Cardiac muscle cell (in vitro differentiated cells and primary cell): ENCODE measurements around the gene BFSP1. TPM values are rescaled to one million over a fixed set of nuclear protein-coding genes. Genes with fewer than 3 reads are reported as not detected.

Experiments used
- DNase-seq, 2 donors: peaks; one replicate each; pipeline versions ENCODE4 v3.0.0 to v3.0.0-alpha.2; 2010 to 2017; ENCODE audit warnings: low read depth in 1 of 2, low spot score in 1 of 2
- H3K27ac ChIP-seq: fragments of 200-600 bp; sonication (generic); 2 replicates; pipeline ENCODE4 v1.5.1; 2016
- H3K27me3 ChIP-seq: fragments of 200-600 bp; sonication (generic); 2 replicates; pipeline ENCODE4 v1.6.0; 2016; ENCODE audit warnings: control low read depth
- H3K36me3 ChIP-seq: fragments of 200-600 bp; sonication (generic); 2 replicates; pipeline ENCODE4 v1.5.1; 2016; ENCODE audit warnings: control low read depth
- H3K4me1 ChIP-seq: fragments of 200-600 bp; sonication (generic); 2 replicates; pipeline ENCODE4 v1.8.1; 2017; ENCODE audit warnings: low read depth, mild to moderate bottlenecking, mixed run types
- H3K4me3 ChIP-seq: fragments of 200-600 bp; sonication (generic); 2 replicates; pipeline ENCODE4 v1.5.1; 2016; ENCODE audit warnings: mild to moderate bottlenecking
- H3K9me3 ChIP-seq: fragments of 200-600 bp; sonication (generic); 2 replicates; pipeline ENCODE4 v1.5.1; 2017; ENCODE audit warnings: low read depth, mild to moderate bottlenecking, control low read depth
- polyA plus RNA-seq: library from polyadenylated mRNA; unstranded; fragments of >200 nt; fragmentation: Nextera tagmentation; extraction: Ambion mirVana; gene quantifications from 2 replicates; pipeline ENCODE4 v1.2.1, GENCODE V29; 2016
- total RNA-seq: library from RNA; depleted of rRNA; stranded (reverse); fragments of >200 nt; gene quantifications from 2 replicates; pipeline ENCODE4 v1.2.3, GENCODE V29; 2016
- TF ChIP-seq, protein P1 (sequence below): IDR thresholded peaks from 2 replicates; pipeline ENCODE4 v1.5.1; 2012; ENCODE audit warnings: low read depth, mild to moderate bottlenecking, low read length

BFSP1 gene
- total and polyA plus RNA-seq, 2 experiments from 2014 or later = 5.3 to 7.1 TPM

DNA sequence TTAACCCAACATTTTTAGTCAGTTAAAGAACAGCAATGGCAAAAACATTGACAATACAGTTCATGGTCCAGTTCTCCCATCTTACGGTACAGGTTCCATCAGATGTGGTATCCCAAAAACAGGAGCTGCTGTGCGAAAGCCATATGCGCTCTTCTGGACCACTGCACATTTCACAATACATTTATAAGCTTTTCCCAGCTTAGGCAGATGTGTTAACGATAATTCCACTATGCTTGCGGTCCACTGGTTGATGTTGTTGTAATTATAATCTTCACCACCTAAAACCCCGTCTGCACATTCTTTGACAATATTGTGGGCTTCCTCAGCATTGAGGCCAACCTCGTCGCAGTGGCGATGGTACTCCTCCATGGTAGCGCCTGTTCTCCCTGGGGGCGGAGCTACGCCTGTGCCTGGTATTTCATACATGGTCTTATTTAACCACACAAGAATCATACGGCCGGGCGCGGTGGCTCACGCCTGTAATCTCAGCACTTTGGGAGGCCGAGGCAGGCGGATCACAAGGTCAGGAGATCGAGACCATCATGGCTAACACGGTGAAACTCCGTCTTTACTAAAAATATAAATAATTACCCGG lies 52.0 kb downstream of the BFSP1 start:
- no peak overlapping the region for H3K27ac ChIP-seq
- H3K4me3 ChIP-seq = no peak overlapping the region
- H3K27me3 ChIP-seq = no peaks in the 10 kb centered on the region
- DNase-seq = no peak
- H3K4me1 ChIP-seq = no peaks in the 10 kb centered on the region
- no peaks in the 10 kb centered on the region for H3K36me3 ChIP-seq
- no peaks in the 10 kb centered on the region for H3K9me3 ChIP-seq
- TF ChIP-seq, protein P1, sequence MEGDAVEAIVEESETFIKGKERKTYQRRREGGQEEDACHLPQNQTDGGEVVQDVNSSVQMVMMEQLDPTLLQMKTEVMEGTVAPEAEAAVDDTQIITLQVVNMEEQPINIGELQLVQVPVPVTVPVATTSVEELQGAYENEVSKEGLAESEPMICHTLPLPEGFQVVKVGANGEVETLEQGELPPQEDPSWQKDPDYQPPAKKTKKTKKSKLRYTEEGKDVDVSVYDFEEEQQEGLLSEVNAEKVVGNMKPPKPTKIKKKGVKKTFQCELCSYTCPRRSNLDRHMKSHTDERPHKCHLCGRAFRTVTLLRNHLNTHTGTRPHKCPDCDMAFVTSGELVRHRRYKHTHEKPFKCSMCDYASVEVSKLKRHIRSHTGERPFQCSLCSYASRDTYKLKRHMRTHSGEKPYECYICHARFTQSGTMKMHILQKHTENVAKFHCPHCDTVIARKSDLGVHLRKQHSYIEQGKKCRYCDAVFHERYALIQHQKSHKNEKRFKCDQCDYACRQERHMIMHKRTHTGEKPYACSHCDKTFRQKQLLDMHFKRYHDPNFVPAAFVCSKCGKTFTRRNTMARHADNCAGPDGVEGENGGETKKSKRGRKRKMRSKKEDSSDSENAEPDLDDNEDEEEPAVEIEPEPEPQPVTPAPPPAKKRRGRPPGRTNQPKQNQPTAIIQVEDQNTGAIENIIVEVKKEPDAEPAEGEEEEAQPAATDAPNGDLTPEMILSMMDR = no peak

DNA sequence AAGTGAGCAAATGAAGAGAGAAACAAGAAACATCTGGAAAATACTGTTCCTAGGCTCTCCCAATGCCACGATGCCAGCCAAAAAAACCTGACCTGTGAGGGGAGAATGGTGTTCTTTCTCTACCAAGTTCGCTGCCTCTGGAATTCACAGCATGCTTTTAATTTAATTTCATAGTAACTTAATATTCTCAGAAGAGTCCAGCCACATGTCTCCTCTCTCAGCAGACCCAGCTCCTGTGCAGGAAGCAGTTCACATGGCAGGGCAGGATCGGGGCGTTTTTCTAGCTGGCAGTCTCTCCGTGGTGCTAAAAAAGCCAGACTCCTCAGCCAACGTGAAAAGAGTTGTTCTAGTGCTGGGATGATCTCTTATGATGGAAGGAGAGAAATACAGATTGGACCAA lies 57.5 kb downstream of the BFSP1 start:
- H3K9me3 ChIP-seq = no peaks in the 10 kb centered on the region
- H3K27me3 ChIP-seq = no peaks in the 10 kb centered on the region
- DNase-seq = no peak
- no peaks in the 10 kb centered on the region for H3K36me3 ChIP-seq
- no peak overlapping the region for H3K27ac ChIP-seq
- no peaks in the 10 kb centered on the region for H3K4me1 ChIP-seq
- no peak overlapping the region for H3K4me3 ChIP-seq
- TF ChIP-seq, protein P1 = no peak

DNA sequence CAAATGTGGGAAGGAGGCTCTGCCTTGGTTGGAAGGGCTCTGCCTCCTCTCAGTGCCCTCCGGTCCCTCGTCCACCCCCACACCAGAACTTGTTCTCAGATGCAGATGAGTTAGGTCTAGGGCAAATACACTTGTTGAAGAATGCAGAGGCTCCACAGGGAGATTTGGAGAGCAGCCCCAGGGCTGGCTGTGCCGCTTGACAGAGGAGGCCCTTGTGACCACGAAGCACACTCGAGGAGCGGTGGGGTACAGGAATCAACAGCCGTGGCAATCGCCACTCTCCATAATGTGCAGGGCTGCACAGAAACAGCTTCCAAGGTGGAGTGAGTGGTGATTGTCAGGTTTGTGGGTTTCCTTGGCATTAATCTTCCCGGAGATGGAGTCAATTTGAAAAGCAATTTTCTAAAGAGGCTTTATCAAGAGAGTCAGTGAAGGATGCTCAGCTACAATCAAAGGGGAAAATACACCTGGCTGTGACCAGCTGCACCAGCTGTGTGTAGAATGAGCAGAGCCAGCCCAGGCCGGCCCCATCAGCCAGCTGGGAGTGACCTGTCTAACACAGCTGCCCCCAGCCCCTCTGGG lies 59.5 kb downstream of the BFSP1 start:
- no peak for DNase-seq
- TF ChIP-seq, protein P1 = no peak
- Histone ChIP-seq H3K27me3 (no peaks in the 10 kb centered on the region), H3K27ac (no peak overlapping the region), H3K4me1 (no peaks in the 10 kb centered on the region), H3K36me3 (no peaks in the 10 kb centered on the region), H3K4me3 (no peak overlapping the region), H3K9me3 (no peaks in the 10 kb centered on the region)

DNA sequence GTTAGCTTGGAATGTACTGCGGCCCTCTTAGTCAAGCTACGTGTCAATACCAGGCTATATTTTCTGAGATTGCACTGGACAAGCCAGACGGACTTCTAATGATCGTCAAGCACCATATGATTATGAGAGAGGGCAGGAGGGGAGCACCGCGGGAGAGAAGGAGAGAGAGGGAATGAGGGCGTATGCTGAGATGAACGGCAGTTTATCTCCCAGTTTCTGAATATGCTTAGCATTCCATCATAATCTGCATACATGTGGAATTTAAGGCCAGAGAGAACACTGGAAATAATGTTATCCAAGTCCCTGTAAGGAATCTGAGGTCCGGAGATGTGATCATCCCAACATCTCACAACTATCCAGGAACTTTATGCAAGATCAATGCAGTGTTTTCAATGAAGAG lies 60.2 kb downstream of the BFSP1 start:
- Histone ChIP-seq H3K4me1 (no peaks in the 10 kb centered on the region), H3K36me3 (no peaks in the 10 kb centered on the region), H3K4me3 (no peak overlapping the region), H3K27ac (no peak overlapping the region), H3K27me3 (no peaks in the 10 kb centered on the region), H3K9me3 (no peaks in the 10 kb centered on the region)
- TF ChIP-seq, protein P1 = no peak
- no peak for DNase-seq

DNA sequence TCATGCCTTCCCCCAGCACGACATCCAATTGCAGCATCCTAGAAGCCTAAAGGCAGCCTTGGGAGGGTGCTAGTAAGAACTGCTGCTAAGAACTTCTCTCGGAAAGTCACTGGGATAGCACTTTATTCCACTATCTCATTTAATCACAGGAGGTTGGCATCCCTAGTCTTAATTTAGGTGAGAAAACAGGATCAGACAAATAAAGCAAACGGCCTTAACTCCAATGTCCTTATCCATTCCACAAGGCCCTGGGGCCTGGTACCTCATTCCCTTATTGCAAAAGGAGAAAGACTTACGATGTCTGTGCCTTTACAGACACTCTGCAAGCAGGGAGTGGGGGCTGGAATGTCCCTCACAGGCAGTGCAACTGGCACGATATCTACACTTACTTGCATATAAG lies 60.7 kb downstream of the BFSP1 start:
- H3K4me3 ChIP-seq = no peak overlapping the region
- no peaks in the 10 kb centered on the region for H3K36me3 ChIP-seq
- H3K4me1 ChIP-seq = no peaks in the 10 kb centered on the region
- no peaks in the 10 kb centered on the region for H3K27me3 ChIP-seq
- H3K27ac ChIP-seq = no peak overlapping the region
- TF ChIP-seq, protein P1 = no peak
- DNase-seq = no peak
- no peaks in the 10 kb centered on the region for H3K9me3 ChIP-seq
